Limb (tissue), 2 donors: Measurements from ENCODE around the gene ACTN1.

ENCODE experiments used
- DNase-seq, 2 donors: peaks; one replicate each; pipeline ENCODE4 v3.0.0-alpha.2; 2016; ENCODE audit errors: extremely low spot score in 2 of 2

ACTN1 gene

DNA sequence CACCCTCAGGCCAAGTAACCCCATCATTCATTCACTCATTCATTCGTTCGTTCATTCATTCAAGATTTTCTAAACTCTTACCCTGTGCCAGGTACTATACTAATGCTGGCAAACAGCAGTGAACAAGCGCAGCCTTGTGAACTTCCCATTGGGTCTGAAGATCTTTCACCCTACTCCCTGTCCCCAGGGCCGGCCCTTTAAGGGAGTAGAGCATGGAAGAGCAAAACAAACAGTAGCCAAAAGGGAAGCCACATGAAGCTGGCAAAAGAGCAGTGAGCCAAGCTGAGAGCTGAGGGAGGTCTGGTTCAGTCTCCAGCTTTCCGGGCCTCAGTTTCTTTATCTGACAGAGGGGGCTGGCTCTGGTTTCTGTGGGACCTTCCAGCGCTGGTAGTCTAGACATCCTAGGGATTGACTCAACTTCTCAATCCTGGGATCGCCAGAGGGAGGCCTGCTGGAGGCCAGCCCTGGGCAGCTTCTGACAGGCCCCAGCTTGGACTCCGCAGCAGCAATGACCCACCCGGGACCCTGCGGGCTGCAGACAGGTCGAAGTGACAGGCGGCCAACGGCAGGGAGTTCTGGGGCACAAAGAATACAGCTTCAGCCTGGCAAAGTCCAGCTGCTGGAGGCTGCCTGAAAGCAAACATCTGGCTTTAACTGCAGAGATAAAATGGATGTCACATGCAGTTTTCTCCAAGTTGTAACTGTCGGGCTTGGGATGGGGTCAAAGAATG lies 27.1 kb downstream of the ACTN1 start:
- DNase-seq: no peak

- no peak for DNase-seq
Observed at GRCh38 chr14:68951035-68951797, 27.9 kb downstream of the ACTN1 start.

DNA sequence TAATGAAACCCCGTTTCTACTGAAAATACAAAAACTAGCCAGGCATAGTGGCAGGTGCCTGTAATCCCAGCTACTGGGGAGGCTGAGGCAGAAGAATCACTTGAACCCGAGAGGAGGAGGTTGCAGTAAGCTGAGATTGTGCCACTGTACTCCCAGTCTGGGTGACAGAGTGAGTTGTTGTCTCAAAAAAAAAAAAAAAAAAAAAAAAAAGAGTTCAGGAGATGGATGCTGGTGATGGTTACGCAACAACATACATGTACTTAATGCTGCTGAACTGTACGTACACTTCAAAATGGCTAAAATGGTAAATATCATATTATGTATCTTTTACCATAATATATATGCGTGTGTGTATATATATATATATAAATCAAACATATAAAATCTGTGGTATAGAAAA lies 29.0 kb downstream of the ACTN1 start:
- DNase-seq: no peak

DNA sequence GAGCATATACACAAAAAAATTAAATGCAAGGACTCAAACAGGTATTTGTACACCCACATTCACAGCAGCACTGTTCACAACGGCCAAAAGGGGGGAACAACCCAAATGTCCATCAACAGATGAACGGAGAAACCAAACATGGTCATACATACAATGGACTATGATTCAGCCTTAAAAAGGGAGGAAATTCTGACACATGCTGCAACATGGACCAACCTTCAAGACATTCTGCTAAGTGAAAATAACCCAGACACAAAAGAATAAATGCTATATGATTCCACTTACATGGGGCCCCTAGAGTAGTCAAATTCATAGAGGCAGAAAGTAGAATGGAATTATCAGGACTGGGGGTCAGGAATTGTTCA lies 29.5 kb downstream of the ACTN1 start:
- DNase-seq: no peak

GRCh38 chr14:68948686-68949600 lies 30.2 kb downstream of the ACTN1 start:
- DNase-seq: no peak

DNA sequence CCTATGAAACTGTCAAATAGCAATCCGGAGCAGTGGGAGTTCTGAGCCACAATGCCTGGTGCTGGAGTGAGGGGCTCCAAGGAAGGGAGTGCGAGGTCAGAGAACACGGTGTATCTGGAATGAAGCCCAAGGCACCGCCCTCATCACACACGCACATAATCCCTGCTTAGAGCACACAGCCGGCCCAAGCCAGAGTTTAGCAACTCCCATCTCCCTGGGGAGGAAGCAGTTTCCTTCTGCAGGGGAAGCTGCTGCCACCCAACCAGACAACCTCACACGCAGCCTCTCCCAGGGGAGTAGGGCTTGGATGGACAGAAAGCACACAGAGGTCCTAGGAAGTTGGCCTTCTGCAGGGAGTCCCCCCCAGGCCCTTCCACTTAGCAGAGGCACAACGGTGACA lies 31.3 kb downstream of the ACTN1 start:
- DNase-seq: no peak

- no peak for DNase-seq
Observed at GRCh38 chr14:68946489-68946822, 32.6 kb downstream of the ACTN1 start.

DNA sequence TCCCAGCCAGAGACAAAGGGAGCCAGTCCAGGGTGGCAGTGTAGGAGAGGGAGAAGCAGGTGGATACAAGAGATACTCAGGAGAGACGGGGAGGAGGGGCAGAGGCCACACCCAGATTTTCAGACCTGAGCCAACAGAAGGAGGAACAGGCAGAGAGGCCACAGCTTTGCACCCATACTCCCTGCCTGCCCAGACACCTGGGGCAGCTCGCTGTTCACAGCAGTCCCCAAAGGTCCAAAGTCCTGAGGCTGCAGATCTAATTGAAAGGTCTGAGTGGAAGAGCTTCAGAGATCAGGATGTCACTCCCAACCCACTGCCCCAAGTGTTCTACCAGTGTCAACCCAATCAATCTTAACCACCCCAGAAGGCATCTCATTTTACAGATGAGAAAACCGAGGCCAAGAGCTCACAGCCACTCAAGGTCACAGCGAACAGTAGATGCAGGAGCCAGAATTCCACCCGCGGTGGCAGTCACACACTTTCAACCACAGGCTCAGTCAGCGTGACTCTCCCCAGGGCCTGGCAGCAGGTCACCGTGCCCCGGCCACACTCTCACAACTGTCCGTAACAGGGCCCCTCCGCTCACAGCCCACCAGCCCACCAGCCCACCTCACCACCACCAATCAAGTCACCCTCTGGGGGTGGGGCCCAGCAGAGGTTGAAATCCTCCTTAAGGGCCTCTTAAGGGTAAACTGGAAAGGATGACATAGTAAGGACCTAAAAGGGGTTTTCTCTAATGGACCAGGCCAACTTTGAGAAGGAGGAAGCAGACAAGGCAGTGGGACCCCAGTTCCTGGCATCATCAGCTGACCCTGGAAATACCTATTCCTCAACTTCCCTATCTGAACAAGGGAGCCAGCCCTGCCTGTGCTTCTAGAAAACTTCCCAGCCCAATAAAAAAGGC lies 33.3 kb downstream of the ACTN1 start:
- no peak for DNase-seq

DNA sequence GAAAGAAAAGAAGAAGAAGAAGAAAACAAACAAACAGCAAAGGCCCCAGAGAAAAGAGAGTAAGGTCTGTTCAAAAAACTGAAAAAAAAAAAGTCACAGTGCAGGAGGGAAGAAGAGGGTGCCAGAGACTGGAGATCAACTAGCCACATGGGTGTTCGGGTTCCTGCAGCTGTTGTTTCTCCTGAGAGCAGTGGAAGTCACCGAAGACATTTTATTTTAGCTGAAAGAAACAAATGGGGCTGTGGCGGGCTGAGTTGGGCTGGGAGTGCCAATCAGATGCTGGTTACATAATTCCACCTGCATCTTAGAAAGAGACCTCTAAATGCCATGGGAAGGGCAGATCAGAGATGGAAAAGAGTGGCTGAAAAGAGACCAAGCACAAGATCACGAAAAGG lies 33.9 kb downstream of the ACTN1 start:
- DNase-seq: no peak

DNA sequence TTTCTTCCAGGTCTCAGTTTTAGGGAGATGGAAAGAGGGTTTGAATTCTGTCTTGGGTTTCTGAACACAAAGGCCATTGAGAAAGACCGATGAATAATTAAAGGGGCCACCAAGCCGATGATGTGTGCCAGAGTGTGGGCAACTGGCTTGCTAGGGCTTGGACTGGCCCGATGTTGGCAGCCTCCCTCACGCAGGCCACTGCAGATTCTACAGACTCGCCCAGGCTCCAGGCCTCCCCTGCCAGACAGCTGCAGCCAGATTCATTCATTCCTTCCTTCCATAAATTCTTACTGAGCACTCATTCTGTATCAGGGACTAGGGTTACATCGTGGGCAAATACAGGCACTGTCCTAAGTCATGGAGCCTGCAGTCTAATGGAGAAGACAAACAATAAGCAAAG lies 34.9 kb downstream of the ACTN1 start:
- no peak for DNase-seq

DNA sequence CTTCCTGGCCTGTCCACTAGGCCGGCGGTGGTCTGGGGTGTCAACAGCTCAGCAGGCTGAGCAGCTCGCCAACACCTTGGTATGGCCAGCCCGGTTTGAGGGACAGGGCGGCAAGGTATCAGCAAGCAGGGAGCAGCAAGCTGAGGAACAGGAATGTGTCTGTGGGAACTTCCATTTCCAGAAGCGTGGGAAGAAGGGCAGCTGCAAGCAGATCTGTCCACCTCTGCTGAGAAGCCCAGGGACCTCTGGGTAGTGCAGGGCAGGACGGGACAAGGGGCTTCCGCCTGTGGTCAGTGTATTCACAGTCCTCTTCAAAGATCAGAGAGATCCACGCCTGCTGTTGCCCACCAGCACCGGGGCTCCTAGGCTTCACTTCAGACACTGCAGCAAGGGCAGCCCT lies 36.0 kb downstream of the ACTN1 start:
- DNase-seq: no peak

DNA sequence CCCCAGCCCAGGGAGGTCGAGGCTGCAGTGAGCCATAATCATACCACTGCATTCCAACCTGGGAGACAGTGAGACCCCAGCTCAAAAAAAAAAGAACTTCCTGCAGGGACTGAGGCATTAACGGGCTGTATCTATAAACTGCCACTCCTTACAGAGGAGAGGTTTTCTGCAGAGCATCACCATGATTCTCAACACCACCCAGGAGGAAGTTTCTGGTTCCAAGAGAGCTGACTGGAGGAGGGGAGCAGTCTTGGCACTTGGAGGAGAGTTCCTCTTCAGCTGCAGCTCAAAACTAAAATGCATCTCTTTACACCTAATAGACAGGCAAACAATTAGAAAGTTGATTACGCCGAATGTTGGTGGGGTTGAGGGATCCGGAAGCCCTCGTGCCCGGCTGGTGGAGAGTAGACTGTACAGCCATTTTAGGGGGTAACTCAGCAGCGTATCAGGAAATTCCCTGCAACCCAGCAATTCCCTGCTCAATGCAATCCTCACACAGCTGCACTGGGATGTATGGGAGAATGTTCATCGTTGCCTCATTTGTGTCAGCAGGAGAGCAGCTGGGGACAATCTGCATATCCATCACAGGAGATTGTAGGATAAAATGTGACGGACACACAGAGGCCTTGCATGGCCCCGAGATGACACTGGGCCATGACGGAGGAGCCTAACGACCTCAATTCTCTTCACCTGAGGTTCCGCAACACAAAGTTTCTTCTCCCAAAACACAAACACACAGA lies 36.6 kb downstream of the ACTN1 start:
- no peak for DNase-seq

DNA sequence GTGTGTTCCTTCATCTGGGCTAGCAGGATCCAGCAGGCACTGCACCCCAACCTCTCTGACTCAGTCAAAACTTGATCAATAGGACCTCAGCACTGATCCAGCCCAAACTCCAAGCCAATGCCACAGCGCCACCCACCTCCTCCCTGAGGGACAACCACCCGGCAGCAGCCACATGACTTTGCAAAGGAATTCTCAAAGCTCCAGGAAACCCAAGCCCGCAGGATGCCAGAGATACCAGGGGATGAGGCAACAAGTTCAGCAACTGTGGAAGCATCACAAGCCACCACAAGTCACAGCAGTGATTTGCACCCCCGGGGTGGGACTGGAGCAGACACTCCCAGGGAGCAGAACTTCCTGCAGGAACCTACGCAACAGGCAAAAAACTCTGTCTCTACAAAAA lies 37.3 kb downstream of the ACTN1 start:
- no peak for DNase-seq

DNA sequence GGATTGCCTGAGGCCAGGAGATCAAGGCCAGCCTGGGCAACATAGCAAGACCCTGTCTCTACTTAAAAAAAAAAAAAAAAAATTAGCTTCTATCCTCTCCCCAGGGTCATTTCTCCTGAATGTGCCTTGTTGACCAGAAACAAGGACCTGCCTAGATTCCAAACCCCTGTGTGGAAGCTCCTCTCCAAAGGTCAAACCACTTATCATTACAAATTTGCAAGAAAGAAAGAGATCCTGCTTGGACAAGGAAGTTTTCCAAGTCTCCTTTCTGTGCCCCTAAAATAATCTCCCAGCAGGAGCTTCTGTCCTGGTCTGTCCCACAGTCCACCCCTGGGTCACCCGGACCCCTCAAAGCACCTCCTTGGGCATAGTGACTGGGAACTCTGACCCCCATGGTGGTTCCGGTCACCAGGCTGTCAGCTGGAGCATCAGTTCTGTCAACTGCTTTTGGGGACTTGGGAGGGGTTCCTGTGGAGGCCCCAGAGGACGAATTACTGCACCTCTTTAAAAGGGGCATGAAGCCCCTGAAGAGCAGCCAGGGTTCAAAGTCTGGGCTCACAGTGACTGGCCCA lies 38.4 kb downstream of the ACTN1 start:
- DNase-seq: no peak

- DNase-seq: peak in 1 of 2 donors; percentile 60
Observed at GRCh38 chr14:68939893-68940613, 39.0 kb downstream of the ACTN1 start.

DNA sequence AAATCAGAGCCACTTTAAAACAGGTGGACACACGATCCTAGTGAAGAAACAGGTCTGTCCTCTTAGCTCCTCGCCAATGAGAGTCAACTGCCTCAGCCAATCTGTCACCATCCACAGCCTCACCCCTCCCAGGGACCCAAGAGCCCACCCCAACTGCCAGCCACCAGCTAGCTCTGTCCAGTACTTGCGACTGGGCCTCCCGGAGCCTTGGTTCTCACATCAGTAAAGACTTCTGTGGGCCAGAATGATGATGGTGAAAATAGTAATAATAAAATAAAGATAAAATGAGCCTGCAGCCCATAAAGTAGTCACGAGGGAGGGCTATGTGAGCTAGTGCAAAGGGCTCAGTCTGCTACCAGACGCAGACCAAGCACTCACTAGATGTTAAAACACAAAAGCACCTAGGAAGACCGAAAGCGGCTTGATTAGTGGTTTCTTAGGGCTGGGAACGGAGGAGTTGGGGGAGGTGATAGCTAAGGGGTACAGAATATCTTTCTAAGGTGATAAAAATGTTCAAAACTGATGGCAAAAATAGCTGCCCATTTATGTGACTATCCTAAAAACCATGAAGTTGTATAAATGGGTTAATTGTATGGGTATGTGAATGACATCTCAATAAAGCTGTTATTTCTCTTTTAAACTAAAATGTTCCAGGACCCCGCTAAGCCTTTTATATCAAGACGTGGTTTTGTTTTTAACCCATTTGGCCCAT lies 39.8 kb downstream of the ACTN1 start:
- no peak for DNase-seq

DNA sequence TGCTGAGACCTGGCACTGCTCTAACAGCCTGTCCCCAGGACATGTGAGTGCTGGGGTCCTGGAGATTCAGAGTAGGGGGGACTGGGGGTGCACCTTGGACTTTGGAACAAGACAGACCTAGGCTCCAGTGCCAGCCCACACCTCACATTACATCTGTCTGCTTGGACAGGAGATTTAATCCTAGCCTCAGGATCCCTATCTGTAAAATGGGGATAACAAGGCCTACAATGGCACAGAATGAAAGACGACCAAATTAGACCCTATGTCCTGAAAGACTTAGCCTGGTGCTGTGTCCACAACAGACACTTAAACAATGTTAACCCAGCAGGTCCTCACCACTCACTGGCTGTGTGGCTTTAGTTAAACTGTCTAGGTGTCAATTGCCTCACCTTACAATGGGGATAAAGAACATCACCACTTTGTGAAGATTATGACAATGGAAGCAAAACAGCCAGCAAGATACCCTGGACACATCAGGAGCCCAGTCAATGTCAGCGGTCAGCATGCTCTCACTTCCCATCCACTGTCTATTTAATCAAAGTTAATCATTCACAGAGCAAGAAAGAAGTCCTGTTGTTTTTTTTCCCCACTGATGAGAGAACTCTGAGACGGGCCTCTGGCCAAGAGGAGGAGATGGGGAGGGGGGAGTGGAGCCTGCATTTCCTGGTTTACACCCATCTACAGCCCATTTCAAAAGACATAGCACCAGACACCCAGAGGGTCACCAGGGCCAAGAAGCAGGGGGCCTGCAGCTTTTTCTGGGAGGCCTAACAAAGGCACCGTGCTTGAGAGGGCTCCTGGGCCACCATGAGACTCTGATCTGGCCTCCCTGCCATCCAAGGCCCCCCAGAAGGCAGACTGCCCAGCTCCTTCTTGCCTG lies 40.6 kb downstream of the ACTN1 start:
- no peak for DNase-seq
